ENCODE measurements around the gene APOE. TPM values are rescaled to one million over a fixed set of nuclear protein-coding genes. Genes with fewer than 3 reads are reported as not detected.

The APOE gene
- total and polyA plus RNA-seq, 2 of the 8 experiments (the other 6 are each of a cell fraction or from before 2014, with no cell fraction given) = 629 to 1,258 TPM

Other genes starting within 250 kb of the APOE start
- 2.7 and 3.1 TPM in 2 replicates for gene CEACAM19, start 234.3 kb upstream of the APOE start, total RNA-seq (2021; fragmentation: NEBNext Ultra II Directional; extraction: Animal tissue kit (Norgen Biotek cat#: 25700))
- 3.4 and 4.0 TPM in 2 replicates for gene CEACAM19, start 234.3 kb upstream of the APOE start, polyA plus RNA-seq (2011; rRNA removed)
- not detected in 2 replicates for gene CEACAM16, start 206.6 kb upstream of the APOE start, total RNA-seq (2021; fragmentation: NEBNext Ultra II Directional; extraction: Animal tissue kit (Norgen Biotek cat#: 25700))
- not detected in 2 replicates for gene CEACAM16, start 206.6 kb upstream of the APOE start, polyA plus RNA-seq (2011; rRNA removed)
- 1.7 and 2.4 TPM in 2 replicates for gene BCL3, start 157.1 kb upstream of the APOE start, total RNA-seq (2021; fragmentation: NEBNext Ultra II Directional; extraction: Animal tissue kit (Norgen Biotek cat#: 25700))
- gene BCL3, start 157.1 kb upstream of the APOE start, polyA plus RNA-seq (2011; rRNA removed) = 0.88 and 3.0 TPM in 2 replicates
- gene CBLC, start 127.9 kb upstream of the APOE start, total RNA-seq (2021; fragmentation: NEBNext Ultra II Directional; extraction: Animal tissue kit (Norgen Biotek cat#: 25700)) = 17.4 and 19.2 TPM in 2 replicates
- gene CBLC, start 127.9 kb upstream of the APOE start, polyA plus RNA-seq (2011; rRNA removed) = 35.7 and 53.4 TPM in 2 replicates
- gene BCAM, start 96.7 kb upstream of the APOE start, total RNA-seq (2021; fragmentation: NEBNext Ultra II Directional; extraction: Animal tissue kit (Norgen Biotek cat#: 25700)) = 81.4 and 83.0 TPM in 2 replicates
- gene BCAM, start 96.7 kb upstream of the APOE start, polyA plus RNA-seq (2011; rRNA removed) = 32.5 and 84.3 TPM in 2 replicates
- 181 and 184 TPM in 2 replicates for gene NECTIN2, start 59.5 kb upstream of the APOE start, total RNA-seq (2021; fragmentation: NEBNext Ultra II Directional; extraction: Animal tissue kit (Norgen Biotek cat#: 25700))
- 237 and 318 TPM in 2 replicates for gene NECTIN2, start 59.5 kb upstream of the APOE start, polyA plus RNA-seq (2011; rRNA removed)
- gene TOMM40, start 14.5 kb upstream of the APOE start, total RNA-seq (2021; fragmentation: NEBNext Ultra II Directional; extraction: Animal tissue kit (Norgen Biotek cat#: 25700)) = 178 and 179 TPM in 2 replicates
- gene TOMM40, start 14.5 kb upstream of the APOE start, polyA plus RNA-seq (2011; rRNA removed) = 154 and 189 TPM in 2 replicates
- 78.2 and 87.8 TPM in 2 replicates for gene APOC1, start 8.8 kb downstream of the APOE start, total RNA-seq (2021; fragmentation: NEBNext Ultra II Directional; extraction: Animal tissue kit (Norgen Biotek cat#: 25700))
- 55.8 and 93.6 TPM in 2 replicates for gene APOC1, start 8.8 kb downstream of the APOE start, polyA plus RNA-seq (2011; rRNA removed)
- not detected in 2 replicates for gene APOC4, start 36.4 kb downstream of the APOE start, total RNA-seq (2021; fragmentation: NEBNext Ultra II Directional; extraction: Animal tissue kit (Norgen Biotek cat#: 25700))
- not detected in 2 replicates for gene APOC4, start 36.4 kb downstream of the APOE start, polyA plus RNA-seq (2011; rRNA removed)
- not detected in 2 replicates for gene APOC2, start 40.3 kb downstream of the APOE start, total RNA-seq (2021; fragmentation: NEBNext Ultra II Directional; extraction: Animal tissue kit (Norgen Biotek cat#: 25700))
- gene APOC2, start 40.3 kb downstream of the APOE start, polyA plus RNA-seq (2011; rRNA removed) = not detected in 2 replicates
- gene CLPTM1, start 49.6 kb downstream of the APOE start, total RNA-seq (2021; fragmentation: NEBNext Ultra II Directional; extraction: Animal tissue kit (Norgen Biotek cat#: 25700)) = 84.8 and 95.8 TPM in 2 replicates
- gene CLPTM1, start 49.6 kb downstream of the APOE start, polyA plus RNA-seq (2011; rRNA removed) = 108 and 140 TPM in 2 replicates
- 12.5 and 13.1 TPM in 2 replicates for gene RELB, start 95.7 kb downstream of the APOE start, total RNA-seq (2021; fragmentation: NEBNext Ultra II Directional; extraction: Animal tissue kit (Norgen Biotek cat#: 25700))
- 10.0 and 12.6 TPM in 2 replicates for gene RELB, start 95.7 kb downstream of the APOE start, polyA plus RNA-seq (2011; rRNA removed)
- 63.4 and 71.7 TPM in 2 replicates for gene CLASRP, start 133.2 kb downstream of the APOE start, total RNA-seq (2021; fragmentation: NEBNext Ultra II Directional; extraction: Animal tissue kit (Norgen Biotek cat#: 25700))
- gene CLASRP, start 133.2 kb downstream of the APOE start, polyA plus RNA-seq (2011; rRNA removed) = 22.3 and 25.8 TPM in 2 replicates
- gene ZNF296, start 170.7 kb downstream of the APOE start, total RNA-seq (2021; fragmentation: NEBNext Ultra II Directional; extraction: Animal tissue kit (Norgen Biotek cat#: 25700)) = 6.8 and 7.5 TPM in 2 replicates
- gene ZNF296, start 170.7 kb downstream of the APOE start, polyA plus RNA-seq (2011; rRNA removed) = 2.7 and 6.4 TPM in 2 replicates
- 48.0 and 48.5 TPM in 2 replicates for gene GEMIN7, start 173.5 kb downstream of the APOE start, total RNA-seq (2021; fragmentation: NEBNext Ultra II Directional; extraction: Animal tissue kit (Norgen Biotek cat#: 25700))
- 91.6 and 113 TPM in 2 replicates for gene GEMIN7, start 173.5 kb downstream of the APOE start, polyA plus RNA-seq (2011; rRNA removed)
- 25.7 and 27.0 TPM in 2 replicates for gene PPP1R37, start 187.4 kb downstream of the APOE start, total RNA-seq (2021; fragmentation: NEBNext Ultra II Directional; extraction: Animal tissue kit (Norgen Biotek cat#: 25700))
- gene PPP1R37, start 187.4 kb downstream of the APOE start, polyA plus RNA-seq (2011; rRNA removed) = 14.6 and 22.5 TPM in 2 replicates

Data from H1 (cell line).